Activated CD4-positive, alpha-beta T cell treated with anti-CD3 and anti-CD28 coated beads, Interleukin-2, amount 50 U/mL, for 1 hour (primary cell): ENCODE results near the gene PSMD10.

Source experiments
- DNase-seq: peaks from one replicate; pipeline ENCODE4 v3.0.0-alpha.2; 2020

The PSMD10 gene, protein sequence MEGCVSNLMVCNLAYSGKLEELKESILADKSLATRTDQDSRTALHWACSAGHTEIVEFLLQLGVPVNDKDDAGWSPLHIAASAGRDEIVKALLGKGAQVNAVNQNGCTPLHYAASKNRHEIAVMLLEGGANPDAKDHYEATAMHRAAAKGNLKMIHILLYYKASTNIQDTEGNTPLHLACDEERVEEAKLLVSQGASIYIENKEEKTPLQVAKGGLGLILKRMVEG

DNA sequence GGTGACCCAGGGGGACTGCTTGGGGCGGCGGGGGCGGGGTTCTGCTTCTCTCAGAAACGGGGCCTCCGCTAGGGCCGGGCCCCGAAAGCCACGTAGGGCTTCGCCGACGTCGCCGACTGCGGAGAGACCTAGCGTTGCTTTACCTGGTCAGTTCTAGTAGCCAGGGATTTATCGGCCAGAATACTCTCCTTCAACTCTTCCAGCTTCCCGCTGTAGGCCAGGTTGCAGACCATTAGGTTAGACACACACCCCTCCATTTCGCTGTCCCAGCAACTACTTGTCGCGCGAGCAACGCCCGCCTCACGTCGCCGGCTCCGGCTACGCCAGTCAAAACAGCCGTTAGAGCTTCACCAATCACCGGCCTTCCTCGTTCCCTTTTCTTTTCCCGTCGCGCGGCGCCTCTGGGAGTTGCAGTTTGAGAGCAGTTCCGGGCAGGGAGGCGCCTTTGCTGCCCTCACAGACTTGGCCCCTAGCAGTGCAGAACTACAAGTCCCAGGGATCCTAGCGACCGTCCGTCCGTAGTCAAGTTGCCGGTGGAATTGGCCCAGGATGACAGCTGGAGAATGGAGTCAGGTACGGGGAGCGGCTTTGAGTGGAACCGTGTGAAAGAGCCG, at the start of gene PSMD10, which contains the start of gene ATG4A:
Gene PSMD10 (minus strand): TSS at position 279 of the 614 bp plus-strand sequence. CDS start 22 bp downstream, at position 257.
Gene ATG4A (plus strand): TSS at position 515 of the 614 bp plus-strand sequence. CDS start 49 bp downstream, at position 564.
- DNase-seq = peak; percentile 85

DNA sequence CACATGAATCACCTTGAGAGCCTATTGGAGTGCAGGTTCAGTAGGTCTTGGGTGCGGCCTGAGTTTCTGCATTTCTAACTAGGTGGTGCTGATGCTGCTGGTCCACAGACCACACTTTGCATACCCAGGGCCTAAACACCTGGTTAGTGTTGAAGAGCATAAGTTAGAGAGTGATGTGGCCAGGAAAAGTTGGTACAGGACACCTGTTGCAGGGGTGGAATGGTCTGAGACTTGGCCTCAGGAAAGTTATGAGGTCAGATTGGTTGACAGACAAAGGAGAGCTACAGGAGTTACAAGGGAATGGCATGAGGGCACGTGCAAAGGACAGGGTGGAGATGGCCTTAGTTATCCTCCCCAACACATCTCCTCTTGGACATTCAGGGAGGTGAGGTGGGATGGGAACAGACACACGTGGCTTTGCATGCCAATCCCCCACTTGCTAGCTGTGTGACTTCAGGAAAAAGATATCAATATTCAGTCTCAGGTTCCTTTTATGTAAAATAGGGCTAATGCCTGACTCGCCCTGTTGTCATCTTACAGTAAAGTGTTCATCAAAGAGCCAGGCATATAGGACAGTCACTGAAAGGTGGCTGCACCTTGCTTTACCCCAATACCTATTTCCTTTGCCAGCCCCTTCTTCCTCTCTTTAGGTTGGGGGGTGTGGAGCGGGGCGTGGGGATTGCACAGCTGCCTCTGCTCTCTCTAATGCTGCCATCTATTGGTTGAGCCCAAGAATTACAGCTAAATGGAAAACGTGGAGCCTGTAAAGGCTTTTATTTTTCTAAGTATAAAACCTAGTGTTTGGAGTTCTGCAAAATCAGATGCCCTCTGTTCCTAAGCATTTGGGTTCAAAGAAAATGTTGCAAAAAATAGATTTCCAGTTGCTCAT, 47.7 kb upstream of the PSMD10 start:
- no peak for DNase-seq

DNA sequence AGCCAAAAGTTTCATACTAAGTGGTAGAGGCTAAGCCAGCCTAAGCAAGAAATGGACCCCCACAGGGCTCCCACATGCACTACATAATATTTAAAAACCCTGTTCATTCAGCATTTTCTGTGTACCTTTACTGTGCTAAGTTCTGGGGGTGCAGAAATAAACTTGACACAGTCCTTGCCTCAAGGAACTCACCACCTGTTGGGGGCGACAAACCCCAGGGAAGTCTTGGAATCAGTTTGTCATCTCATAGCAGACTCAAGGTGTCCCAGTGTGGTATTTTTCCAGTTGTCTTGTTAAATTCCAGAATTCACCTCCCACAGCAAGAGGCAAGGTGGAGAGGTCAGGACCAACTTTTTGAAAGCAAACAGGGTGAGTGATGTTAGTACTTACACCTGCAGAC, 43.4 kb upstream of the PSMD10 start:
- DNase-seq = no peak

DNA sequence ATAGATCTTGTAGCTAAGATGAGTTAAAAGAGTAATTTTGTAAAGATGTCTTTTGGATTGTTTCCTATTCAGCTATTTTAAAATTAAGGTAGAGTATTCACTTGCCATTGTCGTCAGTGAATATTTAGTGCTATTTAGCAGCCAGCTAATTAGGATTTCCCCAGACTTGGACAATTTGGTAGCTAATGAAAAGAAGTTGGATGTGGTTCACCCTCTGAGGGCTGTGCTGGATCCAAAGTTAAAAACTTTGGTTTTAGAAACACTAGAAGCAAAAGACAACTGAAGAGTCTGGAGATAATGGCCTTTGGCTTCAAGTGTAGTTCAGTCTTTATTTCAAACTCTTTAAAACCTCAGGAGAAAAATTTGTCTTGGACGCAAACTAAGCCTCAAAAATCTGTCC, 41.5 kb upstream of the PSMD10 start:
- no peak for DNase-seq

DNA sequence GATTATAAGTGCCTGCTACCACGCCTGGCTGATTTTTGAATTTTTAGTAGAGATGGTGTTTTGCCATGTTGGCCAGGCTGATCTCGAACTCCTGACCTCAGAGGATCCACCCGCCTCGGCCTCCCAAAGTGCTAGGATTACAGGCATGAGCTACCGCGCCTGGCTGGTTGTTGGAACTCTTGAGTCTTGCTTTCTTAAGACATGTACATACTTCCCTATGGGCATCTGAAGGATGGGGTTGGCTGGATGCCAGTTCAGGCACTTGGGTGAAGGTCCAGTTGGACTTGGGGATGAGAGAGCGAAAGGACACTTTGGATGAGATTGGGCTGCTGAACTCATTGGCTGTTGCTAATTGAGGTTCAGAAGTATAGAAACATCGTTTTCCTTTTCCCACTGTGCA, 40.7 kb upstream of the PSMD10 start:
- DNase-seq = no peak

DNA sequence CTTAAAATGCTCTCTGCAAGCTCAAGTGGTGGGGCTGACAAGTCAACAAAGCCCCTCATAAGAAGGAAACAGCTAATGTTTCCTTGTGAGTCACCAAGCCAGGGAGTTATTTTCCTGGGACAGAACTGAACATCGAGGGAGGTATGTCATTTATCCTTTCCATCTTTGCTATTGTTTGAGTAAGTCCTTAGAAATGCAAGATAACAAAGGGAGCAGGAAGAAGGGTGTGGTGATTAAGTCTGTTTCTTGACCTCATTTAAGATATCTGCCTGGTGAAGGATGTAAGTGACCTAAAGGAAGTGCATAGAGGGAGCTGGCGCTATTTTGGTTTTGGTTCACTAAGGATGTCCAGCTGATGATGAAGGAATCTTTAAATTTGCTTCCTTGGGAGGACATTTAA, 40.1 kb upstream of the PSMD10 start:
- no peak for DNase-seq

DNA sequence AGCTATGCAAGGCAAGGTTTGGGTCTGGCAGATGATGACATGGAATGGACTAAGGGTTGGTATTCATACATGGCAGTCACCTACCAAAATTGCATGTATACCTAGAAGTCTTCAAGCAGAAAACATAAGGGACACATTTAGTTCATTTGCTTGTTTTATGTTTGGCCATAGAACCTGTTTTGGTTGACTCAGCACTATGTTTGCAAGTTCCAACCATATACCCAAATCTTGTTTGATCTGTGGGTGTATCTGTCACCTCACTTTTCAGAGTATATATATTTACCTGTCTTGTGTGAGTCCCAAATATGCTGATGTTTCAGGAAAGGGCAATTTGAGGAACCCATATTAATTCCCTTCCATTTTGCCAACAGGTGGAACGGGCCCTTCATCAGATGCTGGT, 39.5 kb upstream of the PSMD10 start:
- no peak for DNase-seq

DNA sequence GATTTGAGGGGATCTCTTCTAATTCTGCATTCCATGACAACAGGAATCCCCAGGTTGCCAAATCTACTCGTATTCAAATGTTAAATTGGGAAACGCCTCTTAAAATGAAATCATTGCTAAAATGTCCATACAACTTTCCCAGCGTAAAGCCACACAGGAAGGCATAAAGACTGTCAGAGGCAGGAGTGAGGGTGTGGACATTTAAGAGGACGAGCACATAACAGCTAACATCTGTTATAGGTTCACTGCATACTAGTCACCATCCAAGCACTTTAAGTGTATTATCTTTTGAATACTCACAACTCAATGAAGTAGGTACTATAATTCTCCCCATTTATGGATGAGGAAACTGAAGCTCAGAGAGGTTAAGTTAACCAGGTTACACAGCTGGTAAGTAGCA, 35.8 kb upstream of the PSMD10 start:
- DNase-seq = no peak

DNA sequence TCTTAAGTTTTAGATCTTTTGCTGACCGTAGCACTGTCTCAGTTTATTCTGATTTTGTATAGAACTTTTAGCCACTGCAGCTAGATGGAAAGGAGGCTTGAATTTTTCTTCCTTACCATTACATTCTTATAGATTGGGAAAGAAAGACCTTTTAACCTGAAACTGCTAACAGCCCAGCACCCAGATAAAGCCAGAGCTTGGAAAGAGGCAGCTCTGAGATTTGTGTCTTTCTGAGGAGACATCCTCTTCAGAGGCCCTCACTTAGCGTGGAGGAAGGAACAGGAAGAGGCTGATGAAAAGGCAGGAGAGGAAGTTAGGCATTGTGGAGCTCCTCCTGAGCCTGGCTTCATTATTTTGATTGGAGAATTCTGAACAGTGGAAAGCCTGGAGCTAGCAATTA, 35.3 kb upstream of the PSMD10 start:
- DNase-seq = no peak

DNA sequence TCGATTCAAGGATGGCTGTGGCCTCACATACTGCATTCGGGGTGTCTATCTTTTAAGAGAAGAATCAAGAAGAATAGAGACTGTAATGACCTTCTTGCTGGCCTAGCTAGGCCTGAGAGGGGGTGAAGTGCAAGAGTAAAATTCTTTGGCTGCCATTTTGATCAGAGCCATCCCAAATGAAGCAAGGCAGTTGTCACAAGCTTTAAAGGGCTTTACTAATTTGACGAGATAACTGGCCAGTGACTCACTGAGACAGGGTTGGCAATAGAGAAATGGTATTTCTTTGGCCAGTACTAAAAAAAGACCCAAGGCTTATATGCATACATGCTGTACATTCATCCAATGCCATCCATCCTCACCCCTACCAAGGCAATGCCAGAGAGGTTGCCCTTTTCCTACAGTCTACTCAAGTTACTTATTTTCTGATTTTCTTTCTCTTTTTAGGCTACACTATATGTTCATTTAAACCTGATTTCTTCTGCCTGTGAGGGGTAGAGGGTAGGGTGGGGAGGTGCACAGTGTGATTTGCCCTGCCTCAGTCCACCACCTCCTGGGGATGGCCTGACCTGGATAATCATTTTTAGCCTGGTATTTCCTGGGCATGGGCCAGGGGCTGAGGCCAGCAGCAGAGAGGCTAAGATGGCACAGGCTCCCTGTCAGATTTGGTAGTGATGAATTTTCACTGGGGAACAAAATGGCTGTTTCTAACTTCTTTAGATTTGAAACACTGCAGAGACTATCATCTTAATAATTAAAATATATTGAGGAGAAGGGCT, 32.4 kb upstream of the PSMD10 start:
- DNase-seq = no peak

DNA sequence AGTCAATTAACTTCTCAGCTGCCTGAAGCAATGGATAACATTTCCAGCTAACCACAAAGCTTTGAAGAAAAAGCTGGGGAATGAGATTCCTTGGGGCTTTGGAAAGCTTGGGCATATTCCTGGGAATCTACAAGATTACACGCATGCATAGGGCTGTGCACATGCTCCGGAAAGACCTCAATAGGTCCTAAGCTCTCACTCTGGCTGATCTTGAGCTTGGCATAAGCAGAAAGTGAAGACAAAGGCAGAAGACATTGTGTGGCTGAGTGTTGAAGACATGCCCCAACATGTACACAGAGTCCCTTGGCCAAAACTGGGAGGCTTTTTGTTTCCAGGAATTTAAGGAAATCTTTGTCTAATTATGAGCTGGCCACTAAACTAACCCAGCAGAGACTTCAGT, 31.4 kb upstream of the PSMD10 start:
- no peak for DNase-seq

DNA sequence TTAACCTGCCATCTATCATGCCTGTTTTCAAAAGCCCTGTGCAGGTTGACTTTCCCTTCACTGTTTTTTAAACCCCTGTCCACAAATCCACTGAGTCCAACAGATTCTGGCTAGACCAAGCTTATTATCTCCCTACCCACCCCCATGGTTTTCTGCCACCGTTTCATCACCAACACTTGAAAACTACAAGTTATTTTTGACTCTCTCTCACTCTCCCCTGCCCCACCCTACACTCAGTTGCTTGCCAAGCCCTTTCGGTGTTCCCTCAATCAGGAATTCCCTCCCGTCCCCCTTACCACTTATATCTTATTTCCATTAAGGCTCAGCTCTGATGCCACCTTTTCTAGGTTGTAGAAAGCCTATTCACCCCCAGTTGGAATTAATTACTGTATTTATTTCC, 29.9 kb upstream of the PSMD10 start:
- DNase-seq = no peak

DNA sequence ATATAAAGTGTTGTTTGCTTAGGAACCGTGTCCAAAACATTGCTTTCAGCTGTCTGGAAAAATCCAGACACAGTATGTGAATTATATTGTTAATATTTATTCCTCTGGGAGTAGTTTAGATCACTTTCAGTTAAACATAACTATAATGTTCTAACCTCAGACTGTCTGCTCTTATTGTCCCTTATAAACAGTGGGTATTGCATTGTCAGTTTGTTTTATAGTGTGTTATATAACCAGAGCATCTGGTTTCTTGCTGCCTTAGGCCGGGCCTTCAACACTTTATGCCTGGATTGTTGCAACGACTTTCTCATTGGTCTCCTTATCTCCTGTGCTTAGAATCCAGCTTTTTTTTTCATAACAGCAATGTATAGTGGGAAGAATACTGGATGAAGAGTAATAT, 26.6 kb upstream of the PSMD10 start:
- no peak for DNase-seq

DNA sequence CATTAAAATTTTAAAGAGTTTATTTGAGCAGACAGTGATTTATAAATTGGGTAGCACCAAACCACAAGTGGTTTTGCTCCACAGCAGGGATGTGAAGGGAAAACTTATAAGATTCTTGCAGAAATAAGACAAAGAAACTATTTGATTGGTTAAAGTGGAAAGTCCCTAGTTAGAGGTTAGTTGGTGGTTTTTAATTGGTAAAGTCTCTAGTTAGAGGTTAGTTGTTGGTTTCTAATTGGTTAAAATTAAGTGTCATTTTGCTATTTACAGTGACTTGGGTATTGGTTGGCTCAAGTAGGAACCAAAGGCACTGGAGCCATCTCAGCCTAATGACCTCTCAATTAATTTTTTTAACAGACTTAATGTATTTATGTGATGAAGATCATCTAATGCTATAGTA, 23.2 kb upstream of the PSMD10 start:
- no peak for DNase-seq

DNA sequence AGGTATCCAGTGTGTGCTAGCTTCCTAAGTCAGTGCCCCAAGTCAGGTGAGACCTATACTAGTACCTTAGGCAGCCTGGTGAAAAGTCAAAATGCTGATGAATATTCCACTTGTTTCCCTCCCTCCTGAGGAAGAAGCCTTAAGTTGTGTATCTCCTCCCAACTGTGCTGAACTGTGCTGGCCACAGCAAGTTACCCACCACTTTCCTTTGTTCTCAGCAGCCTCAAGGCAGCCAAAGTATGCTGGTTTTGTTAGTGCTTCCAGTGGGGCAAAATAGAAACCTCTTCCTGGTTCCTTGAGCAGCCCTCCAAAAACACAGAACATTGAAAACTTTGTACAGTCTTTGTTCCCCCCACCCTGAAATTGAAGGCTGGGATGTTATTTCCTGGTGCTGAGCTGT, 14.1 kb upstream of the PSMD10 start:
- no peak for DNase-seq

DNA sequence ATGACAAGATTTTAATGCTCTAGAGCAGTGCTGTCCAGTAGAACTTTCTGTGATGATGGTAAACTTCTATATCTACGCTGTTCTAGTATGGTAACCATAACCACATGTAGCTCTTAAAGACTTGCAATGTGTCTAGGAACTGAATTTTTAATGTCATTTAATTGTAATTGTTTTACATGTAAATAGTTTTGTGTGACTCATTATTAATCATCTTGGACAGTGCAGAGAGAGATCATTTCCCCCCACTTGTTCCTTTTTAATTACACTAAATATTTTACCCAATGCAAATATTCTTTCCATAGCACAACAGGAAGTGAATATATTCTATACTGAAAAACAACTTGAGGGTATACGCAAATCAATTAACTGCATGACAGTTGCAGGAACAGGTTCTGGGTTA, 6.0 kb upstream of the PSMD10 start:
- DNase-seq = no peak

DNA sequence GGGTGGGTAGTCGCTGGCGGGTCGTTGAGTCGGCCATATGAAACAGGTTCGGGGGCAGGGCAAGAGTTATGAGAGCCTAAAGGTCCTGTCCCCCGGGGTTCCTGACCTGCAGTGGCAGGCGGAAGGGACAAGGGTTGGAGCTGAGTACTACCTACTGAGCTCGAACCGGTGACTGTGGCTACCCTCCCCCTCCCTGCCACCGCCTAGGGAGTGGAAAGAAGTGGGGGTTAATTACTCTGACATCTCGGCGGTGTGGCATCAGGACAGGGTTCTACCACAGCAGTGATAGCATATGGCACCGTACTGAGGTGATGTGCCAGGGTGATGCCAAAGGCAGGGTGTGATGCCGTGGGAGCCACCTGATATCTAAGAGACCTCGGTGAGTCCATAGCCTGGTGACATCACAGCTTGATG, 543 bp upstream of the PSMD10 start:
- DNase-seq = peak; percentile 8

DNA sequence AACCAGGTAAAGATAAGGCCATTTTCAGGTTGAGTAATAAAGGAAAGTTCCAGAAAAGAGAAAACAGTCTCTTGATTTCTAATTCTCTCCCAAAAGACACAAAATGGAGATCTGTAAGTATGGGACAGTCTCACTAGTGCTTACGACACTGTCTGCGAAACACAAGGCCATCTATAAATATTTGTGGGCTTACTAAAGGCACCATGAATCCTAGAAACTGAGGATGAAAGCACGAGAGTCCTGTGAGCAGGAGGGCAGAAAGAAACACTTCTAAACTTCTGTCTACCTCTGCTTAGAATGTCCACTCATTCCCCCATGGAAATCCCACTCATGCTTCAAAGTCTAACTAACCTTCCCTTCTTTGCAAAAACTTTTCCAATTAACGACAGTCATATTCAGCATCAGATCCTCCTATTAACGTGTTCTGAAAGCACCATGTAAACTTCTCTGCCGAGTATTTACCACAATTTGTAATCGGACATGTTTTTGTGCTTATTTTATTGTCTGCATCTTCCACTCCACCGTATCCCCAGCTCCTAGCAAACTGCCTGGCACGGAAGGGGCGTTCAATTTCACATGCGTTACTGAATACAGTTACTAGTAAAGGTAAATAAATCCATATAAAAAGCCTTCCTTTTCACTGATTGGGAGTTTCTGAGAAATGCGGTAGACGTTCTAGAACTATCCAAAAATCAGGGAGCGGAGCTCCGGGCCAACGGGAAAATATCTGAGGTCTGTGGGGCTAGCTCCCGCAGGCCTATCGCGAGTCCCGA, 665 bp downstream of the PSMD10 start:
- DNase-seq = no peak

DNA sequence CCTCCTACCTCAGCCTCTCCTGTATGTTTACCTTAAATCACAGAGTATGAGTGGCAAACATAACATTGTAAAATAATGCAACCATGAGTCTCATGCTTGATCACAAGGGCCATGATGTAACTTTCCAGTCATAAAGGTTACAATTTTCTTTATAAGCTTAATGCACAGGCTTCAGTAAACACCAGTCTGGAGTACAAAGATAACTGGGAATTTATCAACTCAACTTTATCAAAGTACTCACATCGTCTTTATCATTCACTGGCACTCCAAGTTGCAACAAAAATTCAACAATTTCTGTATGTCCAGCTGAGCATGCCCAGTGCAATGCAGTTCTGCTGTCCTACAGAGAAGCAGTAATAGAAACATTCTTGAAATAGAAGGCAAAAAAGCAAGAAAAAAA, 2.8 kb downstream of the PSMD10 start:
- no peak for DNase-seq

DNA sequence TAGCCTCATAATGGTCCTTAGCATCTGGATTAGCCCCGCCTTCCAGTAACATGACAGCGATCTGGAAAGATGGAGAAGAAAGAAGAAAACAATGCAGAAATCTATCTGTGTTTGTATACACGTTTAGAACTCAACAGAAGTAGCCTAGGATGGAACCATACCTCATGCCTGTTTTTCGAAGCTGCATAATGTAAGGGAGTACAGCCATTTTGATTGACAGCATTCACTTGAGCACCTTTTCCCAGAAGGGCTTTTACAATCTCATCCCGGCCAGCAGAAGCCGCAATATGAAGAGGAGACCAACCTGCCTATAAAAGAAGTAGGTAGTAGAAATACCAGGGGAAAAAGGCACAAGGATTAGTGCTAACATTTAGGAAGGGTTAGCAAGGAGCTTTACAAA, 3.5 kb downstream of the PSMD10 start:
- no peak for DNase-seq

DNA sequence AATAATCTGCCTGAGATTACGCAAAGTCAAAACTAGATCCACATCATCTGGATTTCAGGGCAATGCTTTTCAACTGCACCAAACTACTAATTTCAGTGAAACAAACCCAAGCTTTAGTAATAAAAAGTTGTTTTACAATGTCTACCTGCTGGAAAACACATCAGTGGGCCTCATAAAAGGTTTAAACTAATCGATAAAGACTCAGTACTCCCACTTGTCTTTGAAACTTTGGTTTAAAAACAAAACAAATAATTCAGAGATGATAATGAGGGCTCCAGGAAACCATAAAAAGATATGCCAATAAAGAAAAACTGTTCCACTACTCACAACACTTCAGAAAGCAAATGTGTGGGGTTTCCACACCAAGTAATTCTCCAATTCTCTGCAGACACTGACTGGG, 10.2 kb downstream of the PSMD10 start:
- no peak for DNase-seq

DNA sequence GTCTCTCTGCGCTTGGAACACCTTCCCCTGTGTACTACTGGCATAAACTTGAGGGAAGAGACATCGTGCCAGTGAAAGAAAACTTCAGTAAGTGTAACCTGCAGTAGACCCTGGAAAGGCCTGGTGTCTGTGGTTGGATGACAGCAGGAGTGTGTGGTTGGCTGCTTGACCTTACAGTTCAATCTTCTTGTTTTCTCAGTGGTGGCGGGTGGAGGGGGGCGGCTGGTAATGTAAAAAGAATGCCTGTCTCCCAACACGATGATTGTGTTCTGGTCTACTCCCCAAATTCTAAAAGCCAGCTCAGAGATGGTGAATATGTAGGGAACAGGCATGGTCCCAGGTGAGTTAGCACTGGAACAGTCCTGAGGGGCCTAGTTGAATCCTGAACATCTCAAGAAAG, 18.6 kb downstream of the PSMD10 start:
- DNase-seq = no peak
